Activated CD4-positive, alpha-beta memory T cell treated with anti-CD3 and anti-CD28 coated beads, Interleukin-2, amount 10 ng/mL, durations not matched to agents 7 days and 5 days (primary cell): ENCODE measurements around the gene VPS54. TPM values are rescaled to one million over a fixed set of nuclear protein-coding genes. Genes with fewer than 3 reads are reported as not detected.

Experiments used
- CTCF ChIA-PET: fragments of 350-600 bp; sonication (Branson Sonifier 250); formaldehyde crosslinking; loops from one replicate; lab custom pipeline; 2021; ENCODE audit warnings: antibody characterized with exemption, inconsistent platforms; lab: Charles Lee
- POLR2A ChIA-PET: fragments of 350-600 bp; sonication (Branson Sonifier 250); formaldehyde crosslinking; loops from one replicate; lab custom pipeline; 2021; ENCODE audit warnings: antibody characterized with exemption; lab: Charles Lee
- DNase-seq: peaks from one replicate; pipeline ENCODE4 v3.0.0-alpha.2; 2020
- H3K27ac Mint-ChIP-seq: one replicate; pipeline ENCODE4 v1.8.0; 2021; ENCODE audit warnings: mild to moderate bottlenecking, mixed read lengths
- H3K27me3 Mint-ChIP-seq: one replicate; pipeline ENCODE4 v1.8.0; 2021; ENCODE audit warnings: mixed read lengths
- H3K36me3 Mint-ChIP-seq: one replicate; pipeline ENCODE4 v1.8.0; 2021; ENCODE audit warnings: low read depth, mixed read lengths
- H3K4me1 Mint-ChIP-seq: one replicate; pipeline ENCODE4 v1.8.0; 2021; ENCODE audit warnings: mixed read lengths
- H3K4me3 Mint-ChIP-seq: one replicate; pipeline ENCODE4 v1.8.0; 2021; ENCODE audit warnings: mild to moderate bottlenecking, mixed read lengths
- H3K9me3 Mint-ChIP-seq: one replicate; pipeline ENCODE4 v1.8.0; 2021; ENCODE audit warnings: mixed read lengths
- total RNA-seq, 2 experiments: library from RNA; stranded (reverse); gene quantifications; one replicate each; pipeline ENCODE4 v1.2.3, GENCODE V29; 2021

VPS54 gene
- 10 to 100 TPM; 18.8 to 19.2 TPM for total RNA-seq

- peak within 1 kb of the TSS; percentile 98 for H3K4me3 Mint-ChIP-seq
- no peaks in the 10 kb centered on the region for H3K27me3 Mint-ChIP-seq
- CTCF ChIA-PET, result interaction anchor here (1.1 to 1.6 kb wide), 6 partner anchors 17 to 308 kb away, joined by 3 to 6 read pairs (median 4); partner anchors contain the start of gene UGP2
- DNase-seq, result peak; percentile 65
- peak within 1 kb of the TSS; percentile 96 for H3K27ac Mint-ChIP-seq
- peaks cover 15% of the 10 kb centered on the region for H3K36me3 Mint-ChIP-seq
- H3K4me1 Mint-ChIP-seq, result peaks cover 42% of the 10 kb centered on the region
- H3K9me3 Mint-ChIP-seq, result no peaks in the 10 kb centered on the region
- POLR2A ChIA-PET, result interaction anchor here (0.6 to 6.5 kb wide), 13 partner anchors 15 to 634 kb away, joined by 3 to 51 read pairs (median 5); partner anchors contain the start of genes MDH1, SERTAD2, UGP2 and WDPCP
Observed at GRCh38 chr2:64019083-64019974, at the start of gene VPS54. TSS of gene VPS54 (minus strand) at chr2:64019428. CDS start at chr2:63983999, 35,429 bp downstream.

DNA sequence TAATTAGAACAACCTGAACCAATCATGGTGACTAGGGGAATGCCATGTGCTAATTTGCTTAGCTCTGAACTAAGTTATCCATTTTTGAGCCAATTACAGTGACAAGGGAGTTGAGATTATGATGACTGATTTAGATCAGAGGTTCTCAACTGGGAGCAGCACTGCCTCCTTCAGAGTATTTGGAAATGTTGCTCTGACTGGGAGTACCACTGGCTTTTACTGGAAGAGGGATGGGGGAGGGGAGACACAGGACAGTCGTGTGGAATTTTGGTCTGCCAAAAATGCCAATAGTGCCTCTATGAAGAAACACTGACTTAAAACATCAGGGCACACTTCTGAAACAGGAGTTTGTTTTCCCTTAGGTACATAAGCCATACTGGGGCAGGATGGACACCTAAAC, 48.1 kb upstream of the VPS54 start:
- POLR2A ChIA-PET, result no interaction called here
- Mint-ChIP-seq H3K27ac (no peak overlapping the region), H3K36me3 (no peaks in the 10 kb centered on the region), H3K27me3 (no peaks in the 10 kb centered on the region), H3K4me3 (no peak overlapping the region), H3K9me3 (no peaks in the 10 kb centered on the region), H3K4me1 (peaks cover 21% of the 10 kb centered on the region)
- no peak for DNase-seq
- CTCF ChIA-PET, result no interaction called here

DNA sequence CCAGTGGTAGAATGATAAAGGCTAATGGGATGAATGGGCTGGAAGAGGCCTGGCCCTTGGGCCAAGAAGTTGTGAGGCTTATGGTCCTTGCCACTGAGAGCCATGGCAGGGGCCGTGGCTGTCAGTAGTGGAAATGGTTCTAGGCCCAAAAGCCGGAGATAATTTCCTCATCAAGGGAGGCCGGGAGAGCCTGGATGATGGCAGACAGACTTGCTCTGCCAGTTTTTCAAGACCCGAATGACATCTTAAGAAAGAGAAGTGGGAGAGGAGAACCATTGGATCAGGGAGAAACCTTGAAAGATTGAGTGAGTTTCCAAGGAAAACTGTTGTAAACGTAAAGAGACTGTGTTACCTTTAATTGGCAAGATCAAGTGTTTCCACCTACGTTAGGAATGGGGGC, 46.3 kb upstream of the VPS54 start:
- Mint-ChIP-seq H3K27me3 (no peaks in the 10 kb centered on the region), H3K4me3 (no peak overlapping the region), H3K27ac (no peak overlapping the region), H3K36me3 (no peaks in the 10 kb centered on the region), H3K9me3 (no peaks in the 10 kb centered on the region), H3K4me1 (peaks cover 21% of the 10 kb centered on the region)
- DNase-seq, result no peak
- ChIA-PET POLR2A (no interaction called here), CTCF (no interaction called here)

- no peak for DNase-seq
- H3K27ac Mint-ChIP-seq, result no peak overlapping the region
- ChIA-PET CTCF (interaction anchor here (0.8 to 1.5 kb wide), 3 partner anchors 9 to 267 kb away, joined by 3 to 5 read pairs (median 5); no protein-coding TSS in a partner anchor), POLR2A (interaction anchor here (1.9 kb wide), 1 partner anchor 9 kb away, joined by 5 read pairs; no protein-coding TSS in a partner anchor)
- H3K9me3 Mint-ChIP-seq, result no peaks in the 10 kb centered on the region
- peaks cover 21% of the 10 kb centered on the region for H3K4me1 Mint-ChIP-seq
- no peaks in the 10 kb centered on the region for H3K27me3 Mint-ChIP-seq
- H3K36me3 Mint-ChIP-seq, result no peaks in the 10 kb centered on the region
- H3K4me3 Mint-ChIP-seq, result no peak overlapping the region
Observed at GRCh38 chr2:64063924-64064331, 44.7 kb upstream of the VPS54 start.

GRCh38 chr2:64063454-64063853, 44.2 kb upstream of the VPS54 start:
- Mint-ChIP-seq H3K27ac (no peak overlapping the region), H3K27me3 (no peaks in the 10 kb centered on the region), H3K4me3 (no peak overlapping the region), H3K9me3 (no peaks in the 10 kb centered on the region), H3K36me3 (no peaks in the 10 kb centered on the region), H3K4me1 (peaks cover 21% of the 10 kb centered on the region)
- ChIA-PET POLR2A (interaction anchor here (1.9 kb wide), 1 partner anchor 10 kb away, joined by 5 read pairs; no protein-coding TSS in a partner anchor), CTCF (interaction anchor here (1.5 kb wide), 1 partner anchor 267 kb away, joined by 5 read pairs; no protein-coding TSS in a partner anchor)
- no peak for DNase-seq

DNA sequence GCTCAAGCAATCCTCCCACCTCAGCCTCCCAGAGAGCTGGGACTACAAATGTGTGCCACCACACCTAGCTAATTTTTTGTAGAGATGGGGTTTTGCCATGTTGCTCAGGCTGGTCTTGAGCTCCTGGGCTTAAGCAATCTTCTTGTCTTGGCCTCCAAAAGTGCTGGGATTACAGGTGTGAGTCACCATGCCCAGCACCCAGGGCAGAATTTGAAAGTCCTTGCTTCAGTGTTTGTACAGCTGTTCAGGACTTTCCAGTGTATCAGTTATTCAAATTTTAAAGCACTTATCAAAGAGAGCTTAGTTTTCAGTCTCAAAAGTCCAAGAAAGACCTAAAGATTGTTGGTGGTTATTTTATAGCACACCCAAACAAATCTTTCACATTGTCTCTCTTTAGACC, 43.6 kb upstream of the VPS54 start:
- Mint-ChIP-seq H3K4me1 (peaks cover 21% of the 10 kb centered on the region), H3K36me3 (no peaks in the 10 kb centered on the region), H3K4me3 (no peak overlapping the region), H3K27me3 (no peaks in the 10 kb centered on the region), H3K9me3 (no peaks in the 10 kb centered on the region), H3K27ac (no peak overlapping the region)
- no peak for DNase-seq
- ChIA-PET POLR2A (interaction anchor here (1.9 kb wide), 1 partner anchor 10 kb away, joined by 5 read pairs; no protein-coding TSS in a partner anchor), CTCF (interaction anchor here (1.5 kb wide), 1 partner anchor 268 kb away, joined by 5 read pairs; no protein-coding TSS in a partner anchor)

DNA sequence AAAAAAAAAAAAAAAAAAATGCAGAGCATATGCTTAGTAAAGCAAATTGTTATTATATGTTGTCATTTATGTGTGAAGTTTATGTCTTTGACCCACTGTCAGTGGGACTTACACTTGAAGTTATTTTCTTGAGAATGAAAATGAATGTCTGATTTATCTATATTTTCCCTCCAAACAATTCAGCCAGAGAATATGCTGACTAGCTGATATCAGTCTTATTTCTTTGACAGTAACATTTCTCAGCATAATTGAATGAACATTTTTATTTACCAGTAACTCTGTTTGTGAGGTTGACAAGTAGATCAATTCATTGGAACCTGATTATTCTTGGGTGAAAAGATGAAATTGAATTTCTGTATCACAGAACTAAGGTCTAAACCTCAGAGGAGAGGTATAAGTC, 40.0 kb upstream of the VPS54 start:
- Mint-ChIP-seq H3K36me3 (no peaks in the 10 kb centered on the region), H3K4me1 (peaks cover 19% of the 10 kb centered on the region), H3K9me3 (no peaks in the 10 kb centered on the region), H3K27ac (no peak overlapping the region), H3K27me3 (no peaks in the 10 kb centered on the region), H3K4me3 (no peak overlapping the region)
- no peak for DNase-seq
- ChIA-PET POLR2A (no interaction called here), CTCF (interaction anchor here (1.0 kb wide), 1 partner anchor 269 kb away, joined by 3 read pairs; no protein-coding TSS in a partner anchor)

DNA sequence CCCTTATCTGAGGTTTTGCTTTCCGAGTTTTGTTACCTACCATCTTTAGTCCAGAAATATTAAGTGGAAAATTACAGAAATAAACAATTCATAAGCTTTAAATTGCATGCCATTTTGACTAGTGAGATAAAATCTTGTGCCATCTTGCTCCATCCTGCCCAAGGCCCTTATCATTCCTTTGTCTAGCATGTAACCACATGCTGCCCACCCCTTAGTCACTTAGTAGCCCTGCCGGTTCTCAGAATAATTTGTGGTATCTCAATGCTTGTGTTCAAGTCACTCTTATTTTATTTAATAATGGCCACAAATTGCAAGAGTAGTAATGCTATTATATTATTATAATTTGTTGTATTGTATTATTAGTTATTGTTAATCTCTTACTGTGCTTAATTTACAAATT, 36.8 kb upstream of the VPS54 start:
- POLR2A ChIA-PET, result interaction anchor here (1.6 kb wide), 1 partner anchor 159 kb away, joined by 4 read pairs; no protein-coding TSS in a partner anchor
- no peak overlapping the region for H3K27ac Mint-ChIP-seq
- H3K4me3 Mint-ChIP-seq, result no peak overlapping the region
- DNase-seq, result no peak
- CTCF ChIA-PET, result interaction anchor here (1.7 to 4.3 kb wide), 2 partner anchors 271 to 274 kb away, joined by 4 to 23 read pairs; no protein-coding TSS in a partner anchor
- H3K9me3 Mint-ChIP-seq, result no peaks in the 10 kb centered on the region
- H3K27me3 Mint-ChIP-seq, result no peaks in the 10 kb centered on the region
- H3K4me1 Mint-ChIP-seq, result peaks cover 33% of the 10 kb centered on the region
- H3K36me3 Mint-ChIP-seq, result no peaks in the 10 kb centered on the region

DNA sequence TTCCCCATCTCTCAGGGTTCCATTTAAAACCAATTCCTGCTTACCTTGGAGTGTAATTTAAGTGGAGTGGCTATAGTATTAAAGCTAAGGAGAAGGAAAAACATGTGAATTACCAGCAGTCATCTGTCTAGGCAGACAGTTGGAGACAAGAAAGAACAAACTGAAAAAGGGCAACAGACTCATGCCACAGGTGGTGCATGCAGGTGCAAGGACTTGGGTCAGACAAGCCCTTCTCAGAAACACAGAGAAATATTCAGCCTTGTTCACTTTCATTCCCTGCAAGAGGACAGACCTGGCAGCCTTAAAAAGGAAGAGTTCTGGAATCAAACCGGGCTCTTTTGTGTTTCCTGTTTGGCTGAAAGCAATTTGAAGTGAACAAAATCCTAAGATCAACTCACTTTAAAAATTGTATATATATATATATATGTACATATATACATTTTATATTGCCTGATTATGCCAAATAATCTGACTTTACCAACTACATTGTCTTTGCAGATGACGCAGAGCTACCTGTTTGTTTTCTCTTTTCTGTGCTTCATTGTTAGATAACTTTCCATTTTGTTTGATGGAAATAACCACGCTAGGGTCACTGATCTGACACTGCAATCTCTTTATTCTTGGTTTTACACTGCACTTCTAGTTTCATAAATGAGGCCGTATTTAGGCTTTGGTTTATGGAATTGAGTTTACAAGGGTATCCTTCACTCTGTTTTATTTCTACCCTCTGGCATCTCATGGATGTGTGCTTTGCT, 35.1 kb upstream of the VPS54 start:
- no peaks in the 10 kb centered on the region for H3K36me3 Mint-ChIP-seq

GRCh38 chr2:64052463-64053241, 33.4 kb upstream of the VPS54 start:
- Mint-ChIP-seq H3K27me3 (no peaks in the 10 kb centered on the region), H3K9me3 (no peaks in the 10 kb centered on the region), H3K4me1 (peaks cover 47% of the 10 kb centered on the region), H3K27ac (no peak overlapping the region), H3K4me3 (no peak overlapping the region), H3K36me3 (no peaks in the 10 kb centered on the region)
- ChIA-PET POLR2A (interaction anchor here (1.0 to 1.2 kb wide), 3 partner anchors 160 to 275 kb away, joined by 3 read pairs; no protein-coding TSS in a partner anchor), CTCF (interaction anchor here (9.6 kb wide), 1 partner anchor 277 kb away, joined by 194 read pairs; no protein-coding TSS in a partner anchor)
- DNase-seq, result peak; percentile 20

More for the DNA sequence above, 35.1 kb upstream of the VPS54 start:
- H3K4me3 Mint-ChIP-seq, result no peak overlapping the region
- POLR2A ChIA-PET, result interaction anchor here (0.7 to 1.1 kb wide), 3 partner anchors 12 to 158 kb away, joined by 3 read pairs; no protein-coding TSS in a partner anchor
- DNase-seq, result no peak
- no peaks in the 10 kb centered on the region for H3K9me3 Mint-ChIP-seq
- H3K27me3 Mint-ChIP-seq, result no peaks in the 10 kb centered on the region
- peaks cover 42% of the 10 kb centered on the region for H3K4me1 Mint-ChIP-seq
- no peak overlapping the region for H3K27ac Mint-ChIP-seq
- CTCF ChIA-PET, result interaction anchor here (0.9 to 4.3 kb wide), 3 partner anchors 10 to 276 kb away, joined by 3 to 23 read pairs (median 4); no protein-coding TSS in a partner anchor

GRCh38 chr2:64049633-64050220, 30.5 kb upstream of the VPS54 start:
- ChIA-PET POLR2A (interaction anchor here (0.7 to 3.4 kb wide), 7 partner anchors 9 to 438 kb away, joined by 3 to 34 read pairs (median 3); no protein-coding TSS in a partner anchor), CTCF (interaction anchor here (0.7 to 9.6 kb wide), 21 partner anchors 9 to 474 kb away, joined by 3 to 194 read pairs (median 3); partner anchors contain the start of gene AFTPH)
- H3K36me3 Mint-ChIP-seq, result no peaks in the 10 kb centered on the region

More at GRCh38 chr2:64049633-64050220, 30.5 kb upstream of the VPS54 start:
- Mint-ChIP-seq H3K9me3 (no peaks in the 10 kb centered on the region), H3K4me3 (no peak overlapping the region), H3K4me1 (peaks cover 40% of the 10 kb centered on the region), H3K27ac (no peak overlapping the region), H3K27me3 (no peaks in the 10 kb centered on the region)
- peak; percentile 81 for DNase-seq
